Right lobe of liver (tissue), 6 donors: ENCODE data around the gene LEKR1. TPM values are rescaled to one million over a fixed set of nuclear protein-coding genes. Genes with fewer than 3 reads are reported as not detected.
A peak's percentile ranks its signal among the peaks of the same experiment; 100 is the strongest.

Source experiments
- ATAC-seq, 4 donors: fragments of 200-7000 bp; cut with Tn5 transposase; one replicate each; pipeline ENCODE4 v1.9.1; 2020; ENCODE audit warnings: mild to moderate bottlenecking in 4 of 4, moderate library complexity in 4 of 4
- DNase-seq, 3 donors: peaks; one replicate each; pipeline ENCODE4 v3.0.0-alpha.2; 2020
- H3K27ac ChIP-seq, 3 donors: fragments of 200-600 bp; one replicate each; pipeline ENCODE4 v1.8.0; 2022
- H3K27me3 ChIP-seq, 2 donors: fragments of 200-600 bp; one replicate each; pipeline ENCODE4 v1.8.0; 2022
- H3K36me3 ChIP-seq, 4 donors: fragments of 200-600 bp; sonication (generic) in 1 of 4; one replicate each; pipeline versions ENCODE4 v1.5.1 to v1.8.0; 2017 to 2022; ENCODE audit warnings: control low read depth in 1 of 4
- H3K4me1 ChIP-seq, 4 donors: fragments of 200-600 bp; sonication (generic) in 1 of 4; one replicate each; pipeline versions ENCODE4 v1.5.1 to v1.8.0; 2017 to 2022; ENCODE audit warnings: control low read depth in 1 of 4
- H3K4me3 ChIP-seq, 3 donors: fragments of 200-600 bp; one replicate each; pipeline ENCODE4 v1.8.0; 2022
- H3K9me3 ChIP-seq, 4 donors: fragments of 200-600 bp; sonication (generic) in 1 of 4; one replicate each; pipeline versions ENCODE4 v1.5.1 to v1.8.0; 2017 to 2022; ENCODE audit warnings: control low read depth in 1 of 4
- POLR2A ChIP-seq: fragments of 450-650 bp; IDR thresholded peaks from one replicate; pipeline ENCODE4 v1.6.1; 2017; ENCODE audit warnings: antibody characterized with exemption, mild to moderate bottlenecking
- WGBS: methylation state at CpG from one replicate; pipeline ENCODE4 v1.1.6; 2018; ENCODE audit warnings: low coverage, low lambda C conversion rate; ENCODE audit not compliant: insufficient coverage; ENCODE audit errors: missing lambda C conversion rate; 5-methylcytosine and 5-hydroxymethylcytosine counted together
- intact Hi-C, 2 donors: fragments of 100-400 bp; cut with DNase I; formaldehyde crosslinking; loops; one replicate each; pipeline versions ENCODE4 v1.11.2 to v1.14.1; 2022
- total RNA-seq, 6 experiments: library from RNA; depleted of rRNA in 2 of 6; stranded (reverse); fragments of >200 nt in 2 of 6; fragmentation: NEBNext Ultra II Directional in 3 of 6; extraction: Animal tissue kit (Norgen Biotek cat#: 25700) in 3 of 6; gene quantifications; one replicate each; pipeline versions ENCODE4 v1.1.0 to v1.2.4, GENCODE V29; 2016 to 2023
- TF ChIP-seq, protein P1 (sequence below), 4 donors: fragments of 200-600 bp in 3 of 4; fragments of 450-650 bp in 1 of 4; IDR thresholded peaks; one replicate each; pipeline versions ENCODE4 v1.5.1 to v1.8.0; 2016 to 2022; ENCODE audit warnings: antibody characterized with exemption in 4 of 4, mild to moderate bottlenecking in 2 of 4
- donor health status: DM: no; HTN: yes; CAD: no.
- donor health status: DM: no; HTN: no; CAD: no.
- donor health status: DM: no; HTN: no; CAD: no.
- donor health status: DM: no; HTN: yes; CAD: no.
- donor health status: DM: no; HTN: yes; CAD: no.

The LEKR1 gene
- total RNA-seq, 6 experiments from 2014 or later: 0.49 to 1.4 (median 0.74) TPM; not detected in 2

- DNase-seq (no peak), ATAC-seq (no peak)
- Histone ChIP-seq H3K27me3 (no peaks in the 10 kb centered on the region), H3K36me3 (no peaks in the 10 kb centered on the region), H3K9me3 (no peaks in the 10 kb centered on the region), H3K4me3 (no peak overlapping the region), H3K27ac (no peak overlapping the region), H3K4me1 (peaks cover 0 to 27% (median 5%) of the 10 kb centered on the region in 4 donors)
- intact Hi-C loops: no loop called here
- 56% methylated on average over 4 of the region's 4 CpGs for WGBS
- TF ChIP-seq POLR2A: no peak
- TF ChIP-seq, protein P1, sequence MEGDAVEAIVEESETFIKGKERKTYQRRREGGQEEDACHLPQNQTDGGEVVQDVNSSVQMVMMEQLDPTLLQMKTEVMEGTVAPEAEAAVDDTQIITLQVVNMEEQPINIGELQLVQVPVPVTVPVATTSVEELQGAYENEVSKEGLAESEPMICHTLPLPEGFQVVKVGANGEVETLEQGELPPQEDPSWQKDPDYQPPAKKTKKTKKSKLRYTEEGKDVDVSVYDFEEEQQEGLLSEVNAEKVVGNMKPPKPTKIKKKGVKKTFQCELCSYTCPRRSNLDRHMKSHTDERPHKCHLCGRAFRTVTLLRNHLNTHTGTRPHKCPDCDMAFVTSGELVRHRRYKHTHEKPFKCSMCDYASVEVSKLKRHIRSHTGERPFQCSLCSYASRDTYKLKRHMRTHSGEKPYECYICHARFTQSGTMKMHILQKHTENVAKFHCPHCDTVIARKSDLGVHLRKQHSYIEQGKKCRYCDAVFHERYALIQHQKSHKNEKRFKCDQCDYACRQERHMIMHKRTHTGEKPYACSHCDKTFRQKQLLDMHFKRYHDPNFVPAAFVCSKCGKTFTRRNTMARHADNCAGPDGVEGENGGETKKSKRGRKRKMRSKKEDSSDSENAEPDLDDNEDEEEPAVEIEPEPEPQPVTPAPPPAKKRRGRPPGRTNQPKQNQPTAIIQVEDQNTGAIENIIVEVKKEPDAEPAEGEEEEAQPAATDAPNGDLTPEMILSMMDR (IDR thresholded peaks at IDR 0.05): no peak
Measured at GRCh38 chr3:157091083-157091833, 265.1 kb downstream of the LEKR1 start.

GRCh38 chr3:157092230-157092629 is 266.1 kb downstream of the LEKR1 start:
- intact Hi-C loops: no loop called here
- no peak for TF ChIP-seq POLR2A
- TF ChIP-seq, protein P1 (IDR thresholded peaks at IDR 0.05): no peak
- Histone ChIP-seq H3K9me3 (no peaks in the 10 kb centered on the region), H3K4me3 (no peak overlapping the region), H3K36me3 (no peaks in the 10 kb centered on the region), H3K27me3 (no peaks in the 10 kb centered on the region), H3K27ac (no peak overlapping the region), H3K4me1 (peaks cover 0 to 27% (median 5%) of the 10 kb centered on the region in 4 donors)
- ATAC-seq: no peak
- 61% methylated on average over 2 of the region's 5 CpGs for WGBS
- no peak for DNase-seq

- Histone ChIP-seq H3K4me3 (no peak overlapping the region), H3K27me3 (no peaks in the 10 kb centered on the region), H3K9me3 (no peaks in the 10 kb centered on the region), H3K36me3 (no peaks in the 10 kb centered on the region), H3K4me1 (peaks cover 0 to 18% (median 3%) of the 10 kb centered on the region in 4 donors), H3K27ac (peak overlapping the region in 1 of 3 donors; percentile 26)
- TF ChIP-seq, protein P1 (IDR thresholded peaks at IDR 0.05): no peak
- peak; percentile 29 for TF ChIP-seq POLR2A
- DNase-seq: peak in 1 of 3 donors; percentile 76
- intact Hi-C loops: no loop called here
- WGBS: 46% methylated on average over 1 of the region's 1 CpG
- ATAC-seq: peak in 1 of 4 donors; percentile 33
Measured at GRCh38 chr3:157093096-157093495, 266.9 kb downstream of the LEKR1 start.

- H3K27me3 ChIP-seq: no peaks in the 10 kb centered on the region
- no peak for ATAC-seq
- no peak for TF ChIP-seq POLR2A
- TF ChIP-seq, protein P1 (IDR thresholded peaks at IDR 0.05): no peak
- H3K4me1 ChIP-seq: peaks cover 0 to 16% (median 2%) of the 10 kb centered on the region in 4 donors
- WGBS: 96% methylated on average over 2 of the region's 2 CpGs
- no peak overlapping the region for H3K4me3 ChIP-seq
- intact Hi-C loops: no loop called here
- H3K36me3 ChIP-seq: no peaks in the 10 kb centered on the region
- H3K9me3 ChIP-seq: no peaks in the 10 kb centered on the region
- DNase-seq: no peak
- no peak overlapping the region for H3K27ac ChIP-seq
Measured at GRCh38 chr3:157094301-157094700, 268.1 kb downstream of the LEKR1 start.
